Large intestine (tissue), 3 donors: Measurements from ENCODE around the gene CUX1. TPM values are rescaled to one million over a fixed set of nuclear protein-coding genes. Genes with fewer than 3 reads are reported as not detected.

Experiments
- DNase-seq, 2 donors: peaks; one replicate each; pipeline versions ENCODE4 v3.0.0 to v3.0.0-alpha.2; 2013
- H3K27ac ChIP-seq: one replicate; pipeline ENCODE4 v1.5.1; 2013; ENCODE audit warnings: low read length
- H3K27me3 ChIP-seq: 2 replicates; pipeline ENCODE4 v1.6.1; 2013; ENCODE audit warnings: low read length; ENCODE audit not compliant: control insufficient read depth, insufficient read depth
- H3K36me3 ChIP-seq: 2 replicates; pipeline ENCODE4 v1.6.1; 2013; ENCODE audit warnings: low read length; ENCODE audit not compliant: control insufficient read depth, insufficient read depth
- H3K4me1 ChIP-seq: one replicate; pipeline ENCODE4 v1.6.1; 2013; ENCODE audit warnings: low read length; ENCODE audit not compliant: control insufficient read depth, insufficient read depth
- H3K4me3 ChIP-seq: one replicate; pipeline ENCODE4 v1.5.1; 2013; ENCODE audit warnings: low read length
- H3K9me3 ChIP-seq: one replicate; pipeline ENCODE4 v1.6.1; 2013; ENCODE audit warnings: mild to moderate bottlenecking, low read depth, low read length, moderate library complexity; ENCODE audit not compliant: control insufficient read depth
- WGBS: methylation state at CpG from one replicate; pipeline ENCODE4 v1.1.5; 2013; ENCODE audit warnings: low lambda C conversion rate; ENCODE audit not compliant: insufficient coverage; 5-methylcytosine and 5-hydroxymethylcytosine counted together
- polyA plus RNA-seq: library from polyadenylated mRNA; unstranded; fragments of 120-200 nt; gene quantifications from one replicate; pipeline ENCODE4 v1.2.1, GENCODE V29; 2013

The CUX1 gene
- polyA plus RNA-seq, 1 donor: 72.9 TPM

GRCh38 chr7:102082693-102083368 lies 265.4 kb downstream of the CUX1 start:
- peaks cover 22% of the 10 kb centered on the region for H3K36me3 ChIP-seq
- peaks cover 2% of the 10 kb centered on the region for H3K9me3 ChIP-seq
- no peaks in the 10 kb centered on the region for H3K4me1 ChIP-seq
- 93% methylated on average over 5 of the region's 5 CpGs for WGBS
- no peak overlapping the region for H3K27ac ChIP-seq
- DNase-seq: no peak
- no peak overlapping the region for H3K4me3 ChIP-seq
- no peaks in the 10 kb centered on the region for H3K27me3 ChIP-seq

- Histone ChIP-seq H3K27ac (no peak overlapping the region), H3K36me3 (peaks cover 20% of the 10 kb centered on the region), H3K9me3 (peaks cover 2% of the 10 kb centered on the region), H3K4me3 (no peak overlapping the region), H3K4me1 (no peaks in the 10 kb centered on the region), H3K27me3 (no peaks in the 10 kb centered on the region)
- no peak for DNase-seq
- no CpG with 5 or more reads among the region's 5 CpGs for WGBS
Observed at GRCh38 chr7:102085218-102085772, 267.9 kb downstream of the CUX1 start.

GRCh38 chr7:102089175-102090098 lies 272.0 kb downstream of the CUX1 start:
- no peak overlapping the region for H3K27ac ChIP-seq
- H3K36me3 ChIP-seq: no peaks in the 10 kb centered on the region
- H3K4me1 ChIP-seq: peaks cover 8% of the 10 kb centered on the region
- 100% methylated on average over 1 of the region's 4 CpGs for WGBS
- no peak for DNase-seq
- H3K4me3 ChIP-seq: no peak overlapping the region
- no peaks in the 10 kb centered on the region for H3K9me3 ChIP-seq
- H3K27me3 ChIP-seq: no peaks in the 10 kb centered on the region

- no peaks in the 10 kb centered on the region for H3K36me3 ChIP-seq
- no peaks in the 10 kb centered on the region for H3K27me3 ChIP-seq
- WGBS: no CpG with 5 or more reads among the region's 14 CpGs
- DNase-seq: peak; percentile 19 to 59
- peak overlapping the region; percentile 17 for H3K27ac ChIP-seq
- H3K4me1 ChIP-seq: peaks cover 28% of the 10 kb centered on the region
- no peak overlapping the region for H3K4me3 ChIP-seq
- H3K9me3 ChIP-seq: no peaks in the 10 kb centered on the region
Observed at GRCh38 chr7:102093599-102094315, 276.3 kb downstream of the CUX1 start.

GRCh38 chr7:102094316-102094650 lies 276.9 kb downstream of the CUX1 start:
- 76% methylated on average over 4 of the region's 4 CpGs for WGBS
- H3K4me3 ChIP-seq: no peak overlapping the region
- no peaks in the 10 kb centered on the region for H3K9me3 ChIP-seq
- H3K27ac ChIP-seq: peak overlapping the region; percentile 17
- peaks cover 33% of the 10 kb centered on the region for H3K4me1 ChIP-seq
- no peak for DNase-seq
- peaks cover 5% of the 10 kb centered on the region for H3K36me3 ChIP-seq
- H3K27me3 ChIP-seq: no peaks in the 10 kb centered on the region

GRCh38 chr7:102095321-102096011 lies 278.0 kb downstream of the CUX1 start:
- no peak for DNase-seq

GRCh38 chr7:102096012-102096332 lies 278.5 kb downstream of the CUX1 start:
- Histone ChIP-seq H3K4me1 (peaks cover 33% of the 10 kb centered on the region), H3K4me3 (no peak overlapping the region), H3K36me3 (peaks cover 17% of the 10 kb centered on the region), H3K9me3 (no peaks in the 10 kb centered on the region), H3K27ac (peak overlapping the region; percentile 95), H3K27me3 (no peaks in the 10 kb centered on the region)
- no peak for DNase-seq
- no CpG with 5 or more reads among the region's 10 CpGs for WGBS

More at GRCh38 chr7:102095321-102096011, 278.0 kb downstream of the CUX1 start:
- Histone ChIP-seq H3K4me1 (peaks cover 33% of the 10 kb centered on the region), H3K27me3 (no peaks in the 10 kb centered on the region), H3K4me3 (no peak overlapping the region), H3K27ac (peak overlapping the region; percentile 95), H3K9me3 (no peaks in the 10 kb centered on the region), H3K36me3 (peaks cover 12% of the 10 kb centered on the region)
- WGBS: no CpG with 5 or more reads among the region's 16 CpGs

- no peaks in the 10 kb centered on the region for H3K9me3 ChIP-seq
- H3K27ac ChIP-seq: peak overlapping the region; percentile 95
- H3K4me1 ChIP-seq: peaks cover 33% of the 10 kb centered on the region
- no CpG with 5 or more reads among the region's 19 CpGs for WGBS
- no peaks in the 10 kb centered on the region for H3K27me3 ChIP-seq
- H3K36me3 ChIP-seq: peaks cover 23% of the 10 kb centered on the region
- peak overlapping the region; percentile 8 for H3K4me3 ChIP-seq
- peak; percentile 72 to 85 for DNase-seq
Observed at GRCh38 chr7:102096706-102097427, 279.4 kb downstream of the CUX1 start.

GRCh38 chr7:102097601-102098161 lies 280.3 kb downstream of the CUX1 start:
- peaks cover 33% of the 10 kb centered on the region for H3K4me1 ChIP-seq
- peak overlapping the region; percentile 95 for H3K27ac ChIP-seq
- WGBS: 17% methylated on average over 1 of the region's 13 CpGs
- peak; percentile 76 to 84 for DNase-seq
- no peaks in the 10 kb centered on the region for H3K27me3 ChIP-seq
- peaks cover 31% of the 10 kb centered on the region for H3K36me3 ChIP-seq
- H3K9me3 ChIP-seq: no peaks in the 10 kb centered on the region
- peak overlapping the region; percentile 2 for H3K4me3 ChIP-seq
